ENCODE data around the gene CLASP1.
"Not testable (repeated sequence)": the region's sequence is repeated elsewhere in the genome, so short reads cannot be mapped to it uniquely, and the experiment has no call there.

Gene CLASP1

GRCh38 chr2:121331324-121331723 is 317.9 kb downstream of the CLASP1 start:
- not testable (repeated sequence) for DNase-seq (ENCODE audit: low read depth in 1 of 2, low spot score in 1 of 2)

- DNase-seq (ENCODE audit: low read depth in 1 of 2, low spot score in 1 of 2): no peak
These were observed 318.3 kb downstream of the CLASP1 start for GRCh38 chr2:121330921-121331320.

- no peak for DNase-seq (ENCODE audit: low read depth in 1 of 2, low spot score in 1 of 2)
These were observed 319.5 kb downstream of the CLASP1 start for GRCh38 chr2:121329786-121330185.

GRCh38 chr2:121326628-121327027 is 322.6 kb downstream of the CLASP1 start:
- DNase-seq (ENCODE audit: low read depth in 1 of 2, low spot score in 1 of 2): no peak

GRCh38 chr2:121324601-121325000 is 324.7 kb downstream of the CLASP1 start:
- no peak for DNase-seq (ENCODE audit: low read depth in 1 of 2, low spot score in 1 of 2)

- no peak for DNase-seq (ENCODE audit: low read depth in 1 of 2, low spot score in 1 of 2)
These were observed 327.8 kb downstream of the CLASP1 start for GRCh38 chr2:121321476-121321875.

GRCh38 chr2:121319941-121320340 is 329.3 kb downstream of the CLASP1 start:
- no peak for DNase-seq (ENCODE audit: low read depth in 1 of 2, low spot score in 1 of 2)

- DNase-seq (ENCODE audit: low read depth in 1 of 2, low spot score in 1 of 2): no peak
These were observed 332.3 kb downstream of the CLASP1 start for GRCh38 chr2:121316986-121317385.

- DNase-seq (ENCODE audit: low read depth in 1 of 2, low spot score in 1 of 2): not testable (repeated sequence)
These were observed 335.6 kb downstream of the CLASP1 start for GRCh38 chr2:121313701-121314100.

GRCh38 chr2:121309801-121310200 is 339.5 kb downstream of the CLASP1 start:
- DNase-seq (ENCODE audit: low read depth in 1 of 2, low spot score in 1 of 2): no peak

- DNase-seq (ENCODE audit: low read depth in 1 of 2, low spot score in 1 of 2): no peak
These were observed 339.9 kb downstream of the CLASP1 start for GRCh38 chr2:121309323-121309722.

GRCh38 chr2:121307048-121307447 is 342.2 kb downstream of the CLASP1 start:
- no peak for DNase-seq (ENCODE audit: low read depth in 1 of 2, low spot score in 1 of 2)

- no peak for DNase-seq (ENCODE audit: low read depth in 1 of 2, low spot score in 1 of 2)
These were observed 344.3 kb downstream of the CLASP1 start for GRCh38 chr2:121304941-121305340.

GRCh38 chr2:121303531-121304263 is 345.6 kb downstream of the CLASP1 start:
- DNase-seq (ENCODE audit: low read depth in 1 of 2, low spot score in 1 of 2): no peak

- DNase-seq (ENCODE audit: low read depth in 1 of 2, low spot score in 1 of 2): not testable (repeated sequence)
These were observed 348.1 kb downstream of the CLASP1 start for GRCh38 chr2:121301190-121301589.

- DNase-seq (ENCODE audit: low read depth in 1 of 2, low spot score in 1 of 2): no peak
These were observed 350.8 kb downstream of the CLASP1 start for GRCh38 chr2:121298476-121298875.

- DNase-seq (ENCODE audit: low read depth in 1 of 2, low spot score in 1 of 2): not testable (repeated sequence)
These were observed 351.4 kb downstream of the CLASP1 start for GRCh38 chr2:121297866-121298265.

GRCh38 chr2:121297217-121297830 is 351.9 kb downstream of the CLASP1 start:
- DNase-seq (ENCODE audit: low read depth in 1 of 2, low spot score in 1 of 2): no peak

- no peak for DNase-seq (ENCODE audit: low read depth in 1 of 2, low spot score in 1 of 2)
These were observed 353.2 kb downstream of the CLASP1 start for GRCh38 chr2:121295911-121296650.

- no peak for DNase-seq (ENCODE audit: low read depth in 1 of 2, low spot score in 1 of 2)
These were observed 354.1 kb downstream of the CLASP1 start for GRCh38 chr2:121294881-121295840.
